Peyer's patch (tissue), 4 donors: ENCODE measurements around the gene BBS9. TPM values are rescaled to one million over a fixed set of nuclear protein-coding genes. Genes with fewer than 3 reads are reported as not detected.

Experiments
- DNase-seq, 3 donors: peaks; one replicate each; pipeline ENCODE4 v3.0.0-alpha.2; 2017 to 2019
- H3K27ac ChIP-seq, 4 donors: fragments of 200-600 bp; sonication (generic); one replicate each; pipeline ENCODE4 v1.5.1; 2016 to 2019
- H3K27me3 ChIP-seq, 2 donors: fragments of 200-600 bp; sonication (generic); one replicate each; pipeline ENCODE4 v1.5.1; 2019
- H3K36me3 ChIP-seq, 3 donors: fragments of 200-600 bp; sonication (generic); one replicate each; pipeline ENCODE4 v1.5.1; 2016 to 2019
- H3K4me1 ChIP-seq, 4 donors: fragments of 200-600 bp; sonication (generic); one replicate each; pipeline ENCODE4 v1.5.1; 2016 to 2019
- H3K4me3 ChIP-seq, 4 donors: fragments of 200-600 bp; sonication (generic); 1 replicate in 3 of 4; 2 replicates in 1 of 4; pipeline ENCODE4 v1.5.1; 2016 to 2019; ENCODE audit warnings: mild to moderate bottlenecking in 1 of 4
- H3K9me3 ChIP-seq, 4 donors: fragments of 200-600 bp; sonication (generic); one replicate each; pipeline ENCODE4 v1.5.1; 2016 to 2019; ENCODE audit warnings: mild to moderate bottlenecking in 1 of 4
- CTCF ChIP-seq, 6 experiments: fragments of 450-650 bp in 4 of 6; fragments of 200-600 bp in 2 of 6; sonication (generic) in 1 of 6; IDR thresholded peaks; one replicate each; pipeline ENCODE4 v1.5.1; 2017 to 2019; ENCODE audit warnings: antibody characterized with exemption in 6 of 6, mild to moderate bottlenecking in 3 of 6, moderate library complexity in 1 of 6
- POLR2A ChIP-seq, 2 donors: fragments of 450-650 bp; IDR thresholded peaks; one replicate each; pipeline ENCODE4 v1.5.1; 2017; ENCODE audit warnings: antibody characterized with exemption in 2 of 2, mild to moderate bottlenecking in 2 of 2, moderate library complexity in 2 of 2
- total RNA-seq, 4 donors: library from RNA; depleted of rRNA; stranded (reverse); fragments of >200 nt; gene quantifications; one replicate each; pipeline ENCODE4 v1.1.0, GENCODE V29; 2016

The BBS9 gene
- total RNA-seq, 4 donors from 2014 or later = 10.9 to 51.2 (median 19.4) TPM

- Histone ChIP-seq H3K27me3 (no peaks in the 10 kb centered on the region), H3K27ac (no peak overlapping the region), H3K9me3 (no peaks in the 10 kb centered on the region), H3K4me3 (no peak overlapping the region), H3K36me3 (no peaks in the 10 kb centered on the region), H3K4me1 (no peaks in the 10 kb centered on the region)
- DNase-seq = no peak
- no peak for TF ChIP-seq POLR2A (IDR thresholded peaks at IDR 0.05)
- TF ChIP-seq CTCF (IDR thresholded peaks at IDR 0.05) = no peak
Observed at GRCh38 chr7:33422141-33422540, 292.8 kb downstream of the BBS9 start.

- DNase-seq = no peak
- Histone ChIP-seq H3K4me3 (no peak overlapping the region), H3K36me3 (no peaks in the 10 kb centered on the region), H3K27me3 (no peaks in the 10 kb centered on the region), H3K27ac (no peak overlapping the region), H3K4me1 (no peaks in the 10 kb centered on the region), H3K9me3 (no peaks in the 10 kb centered on the region)
- TF ChIP-seq POLR2A (IDR thresholded peaks at IDR 0.05) (no peak), CTCF (IDR thresholded peaks at IDR 0.05) (no peak)
Observed at GRCh38 chr7:33422825-33423645, 293.7 kb downstream of the BBS9 start.

- Histone ChIP-seq H3K9me3 (no peaks in the 10 kb centered on the region), H3K4me1 (no peaks in the 10 kb centered on the region), H3K36me3 (no peaks in the 10 kb centered on the region), H3K4me3 (no peak overlapping the region), H3K27ac (no peak overlapping the region), H3K27me3 (no peaks in the 10 kb centered on the region)
- no peak for DNase-seq
- no peak for TF ChIP-seq POLR2A (IDR thresholded peaks at IDR 0.05)
- TF ChIP-seq CTCF (IDR thresholded peaks at IDR 0.05) = peak in 5 of 6 experiments; percentile 14 to 58 (median 50)
Observed at GRCh38 chr7:33423646-33424020, 294.3 kb downstream of the BBS9 start.

GRCh38 chr7:33425395-33425794 lies 296.0 kb downstream of the BBS9 start:
- no peaks in the 10 kb centered on the region for H3K27me3 ChIP-seq
- no peaks in the 10 kb centered on the region for H3K4me1 ChIP-seq
- no peaks in the 10 kb centered on the region for H3K9me3 ChIP-seq
- DNase-seq = no peak
- TF ChIP-seq POLR2A (IDR thresholded peaks at IDR 0.05) = no peak
- no peak for TF ChIP-seq CTCF (IDR thresholded peaks at IDR 0.05)
- H3K36me3 ChIP-seq = no peaks in the 10 kb centered on the region
- H3K4me3 ChIP-seq = no peak overlapping the region
- no peak overlapping the region for H3K27ac ChIP-seq

GRCh38 chr7:33425929-33426678 lies 296.7 kb downstream of the BBS9 start:
- no peaks in the 10 kb centered on the region for H3K4me1 ChIP-seq
- no peak overlapping the region for H3K4me3 ChIP-seq
- H3K27ac ChIP-seq = no peak overlapping the region
- no peaks in the 10 kb centered on the region for H3K27me3 ChIP-seq
- TF ChIP-seq CTCF (IDR thresholded peaks at IDR 0.05) = no peak
- TF ChIP-seq POLR2A (IDR thresholded peaks at IDR 0.05) = no peak
- no peaks in the 10 kb centered on the region for H3K9me3 ChIP-seq
- no peaks in the 10 kb centered on the region for H3K36me3 ChIP-seq
- no peak for DNase-seq
